Measurements from ENCODE around the gene ADAMTS15. TPM values are rescaled to one million over a fixed set of nuclear protein-coding genes. Genes with fewer than 3 reads are reported as not detected.
A peak's percentile ranks its signal among the peaks of the same experiment; 100 is the strongest.

ADAMTS15 gene
- total and polyA plus RNA-seq, 2 of the 4 experiments (the other 2 are of a cell fraction): 3.0 to 5.0 TPM

DNA sequence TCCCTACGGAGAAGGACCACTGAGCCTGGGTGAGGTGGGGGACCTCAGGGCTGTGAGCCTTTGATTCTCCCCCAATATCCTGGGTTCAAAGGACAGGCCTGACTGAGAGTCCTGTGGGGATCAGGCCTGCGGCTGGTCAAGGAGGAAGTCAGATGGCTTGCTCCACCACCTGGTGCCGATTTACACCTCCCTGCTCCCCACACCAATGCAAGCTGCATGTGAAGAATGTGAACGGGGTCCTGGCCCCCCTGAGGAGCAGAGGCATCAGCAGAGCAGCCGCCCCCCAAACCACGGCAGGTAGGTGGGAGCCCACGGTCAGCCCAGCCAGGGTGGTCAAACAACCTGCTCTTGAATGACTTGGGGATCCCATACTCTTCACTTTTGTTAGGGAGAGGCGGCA, 26.7 kb upstream of the ADAMTS15 start:
- in situ Hi-C loops (cut with MboI; ENCODE audit: low sequenced_read_pairs): loop anchor here (25.0 kb wide), 2 partner anchors 1466 to 1641 kb away; no protein-coding TSS in a partner anchor
- BruUV-seq (replicated peaks): no TSS peak
- Histone ChIP-seq H2BK5ac (ENCODE audit: low read depth, low read length, poor library complexity, severe bottlenecking) (no peak overlapping the region), H3K4me3 (ENCODE audit: insufficient read depth, low read depth, low read length) (no peak overlapping the region), H2AFZ (replicated peaks; ENCODE audit: low read length, poor library complexity) (no peak overlapping the region), H2BK120ac (ENCODE audit: low read depth, low read length) (peak overlapping the region; percentile 94), H3K79me1 (ENCODE audit: low read depth in 1 of 2, low read length in 2 of 2) (no peaks in the 10 kb centered on the region), H3K14ac (replicated peaks; ENCODE audit: low read depth, low read length) (peak overlapping the region; percentile 88; the same call in 1 of the 2 replicates), H3K9me1 (ENCODE audit: insufficient read depth, low read length) (peaks cover 13% of the 10 kb centered on the region), H3K18ac (ENCODE audit: low read depth, low read length) (peak overlapping the region; percentile 83), H3K36me3 (ENCODE audit: control insufficient read depth, insufficient read depth, low read length) (peaks cover 2% of the 10 kb centered on the region; the same call in 1 of the 2 replicates), H3K23ac (ENCODE audit: low read depth, low read length) (no peak overlapping the region), H3K9me3 (ENCODE audit: control insufficient read depth, insufficient read depth, low read length) (no peaks in the 10 kb centered on the region; the same call in 1 of the 2 replicates), H3K56ac (ENCODE audit: extremely low read depth, insufficient read depth, low read length) (no peak overlapping the region), H3K4ac (ENCODE audit: low read depth, low read length) (peak overlapping the region; percentile 90), H4K8ac (ENCODE audit: low read depth in 2 of 2, low read length in 2 of 2) (peak overlapping the region; percentile 27 to 67; a peak in 3 of 4 replicates), H2BK15ac (ENCODE audit: low read depth, low read length) (peak overlapping the region; percentile 63; the same call in 2 of the 3 replicates), H4K91ac (ENCODE audit: insufficient read depth, low read depth, low read length) (peak overlapping the region; percentile 78; the same call in 1 of the 2 replicates), H2BK20ac (ENCODE audit: low read depth, low read length) (peak overlapping the region; percentile 96), H4K20me1 (ENCODE audit: insufficient read depth, low read length) (no peaks in the 10 kb centered on the region), H3K27ac (ENCODE audit: insufficient read depth, low read length) (peak overlapping the region; percentile 93; the same call in 1 of the 2 replicates), H2AK5ac (ENCODE audit: low read depth, low read length) (peak overlapping the region; percentile 83), H3K4me1 (ENCODE audit: control insufficient read depth, insufficient read depth, low read length) (peaks cover 27% of the 10 kb centered on the region), H4K5ac (ENCODE audit: low read depth, low read length) (peak overlapping the region; percentile 74), H3K27me3 (ENCODE audit: control insufficient read depth, insufficient read depth, low read length) (peaks cover 30% of the 10 kb centered on the region), H3K4me2 (ENCODE audit: low read depth, low read length) (no peak overlapping the region), H3K9ac (ENCODE audit: low read depth, low read length) (peak overlapping the region; percentile 41; the same call in 1 of the 2 replicates), H2AK9ac (replicated peaks; ENCODE audit: low read depth, low read length, poor library complexity) (no peak overlapping the region)
- TF ChIP-seq NFE2L2 (IDR thresholded peaks at IDR 0.05; ENCODE audit: low read depth, low read length) (no peak), MAFK (IDR thresholded peaks at IDR 0.05; ENCODE audit: low read depth, low read length) (no peak), RAD21 (IDR thresholded peaks at IDR 0.05; ENCODE audit: low read length) (no peak), MXI1 (IDR thresholded peaks at IDR 0.05; ENCODE audit: borderline replicate concordance, low read depth, low read length) (no peak), BHLHE40 (IDR thresholded peaks at IDR 0.05; ENCODE audit: low read depth, low read length) (no peak), SMC3 (IDR thresholded peaks at IDR 0.05; ENCODE audit: low read depth, low read length) (no peak), POLR2A (IDR thresholded peaks at IDR 0.05; ENCODE audit: low read depth, low read length) (no peak), MAZ (IDR thresholded peaks at IDR 0.05; ENCODE audit: borderline replicate concordance, low read depth, low read length) (no peak), RFX5 (IDR thresholded peaks at IDR 0.05; ENCODE audit: low read depth, low read length) (no peak), CEBPB (IDR thresholded peaks at IDR 0.05; ENCODE audit: low read depth, low read length) (no peak), RCOR1 (IDR thresholded peaks at IDR 0.05; ENCODE audit: insufficient replicate concordance, low read length) (no peak), FOS (IDR thresholded peaks at IDR 0.05; ENCODE audit: low read depth, low read length) (no peak), CHD1 (IDR thresholded peaks at IDR 0.05; ENCODE audit: low read depth, low read length) (no peak)
- TF ChIP-seq, protein P1, sequence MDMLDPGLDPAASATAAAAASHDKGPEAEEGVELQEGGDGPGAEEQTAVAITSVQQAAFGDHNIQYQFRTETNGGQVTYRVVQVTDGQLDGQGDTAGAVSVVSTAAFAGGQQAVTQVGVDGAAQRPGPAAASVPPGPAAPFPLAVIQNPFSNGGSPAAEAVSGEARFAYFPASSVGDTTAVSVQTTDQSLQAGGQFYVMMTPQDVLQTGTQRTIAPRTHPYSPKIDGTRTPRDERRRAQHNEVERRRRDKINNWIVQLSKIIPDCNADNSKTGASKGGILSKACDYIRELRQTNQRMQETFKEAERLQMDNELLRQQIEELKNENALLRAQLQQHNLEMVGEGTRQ (IDR thresholded peaks at IDR 0.05; ENCODE audit: low read depth, low read length): no peak
- TF ChIP-seq, protein P2, sequence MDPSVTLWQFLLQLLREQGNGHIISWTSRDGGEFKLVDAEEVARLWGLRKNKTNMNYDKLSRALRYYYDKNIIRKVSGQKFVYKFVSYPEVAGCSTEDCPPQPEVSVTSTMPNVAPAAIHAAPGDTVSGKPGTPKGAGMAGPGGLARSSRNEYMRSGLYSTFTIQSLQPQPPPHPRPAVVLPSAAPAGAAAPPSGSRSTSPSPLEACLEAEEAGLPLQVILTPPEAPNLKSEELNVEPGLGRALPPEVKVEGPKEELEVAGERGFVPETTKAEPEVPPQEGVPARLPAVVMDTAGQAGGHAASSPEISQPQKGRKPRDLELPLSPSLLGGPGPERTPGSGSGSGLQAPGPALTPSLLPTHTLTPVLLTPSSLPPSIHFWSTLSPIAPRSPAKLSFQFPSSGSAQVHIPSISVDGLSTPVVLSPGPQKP (IDR thresholded peaks at IDR 0.05; ENCODE audit: borderline replicate concordance, low read depth, low read length): no peak
- TF ChIP-seq, protein P3, sequence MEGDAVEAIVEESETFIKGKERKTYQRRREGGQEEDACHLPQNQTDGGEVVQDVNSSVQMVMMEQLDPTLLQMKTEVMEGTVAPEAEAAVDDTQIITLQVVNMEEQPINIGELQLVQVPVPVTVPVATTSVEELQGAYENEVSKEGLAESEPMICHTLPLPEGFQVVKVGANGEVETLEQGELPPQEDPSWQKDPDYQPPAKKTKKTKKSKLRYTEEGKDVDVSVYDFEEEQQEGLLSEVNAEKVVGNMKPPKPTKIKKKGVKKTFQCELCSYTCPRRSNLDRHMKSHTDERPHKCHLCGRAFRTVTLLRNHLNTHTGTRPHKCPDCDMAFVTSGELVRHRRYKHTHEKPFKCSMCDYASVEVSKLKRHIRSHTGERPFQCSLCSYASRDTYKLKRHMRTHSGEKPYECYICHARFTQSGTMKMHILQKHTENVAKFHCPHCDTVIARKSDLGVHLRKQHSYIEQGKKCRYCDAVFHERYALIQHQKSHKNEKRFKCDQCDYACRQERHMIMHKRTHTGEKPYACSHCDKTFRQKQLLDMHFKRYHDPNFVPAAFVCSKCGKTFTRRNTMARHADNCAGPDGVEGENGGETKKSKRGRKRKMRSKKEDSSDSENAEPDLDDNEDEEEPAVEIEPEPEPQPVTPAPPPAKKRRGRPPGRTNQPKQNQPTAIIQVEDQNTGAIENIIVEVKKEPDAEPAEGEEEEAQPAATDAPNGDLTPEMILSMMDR (conservative IDR thresholded peaks at IDR 0.05; ENCODE audit: low read depth, low read length): no peak
- no peak for DNase-seq
- dilution Hi-C loops (cut with HindIII; ENCODE audit: low sequenced_read_pairs, unreplicated experiment): no loop called here
- no peak for ATAC-seq (ENCODE audit: low read depth)
- intact Hi-C loops (cut with micrococcal nuclease): loop anchor here (1.0 kb wide), 1 partner anchor 31 kb away; no protein-coding TSS in a partner anchor
- WGBS, 2 experiments (ENCODE audit: extremely low coverage in 2 of 2, insufficient read length in 1 of 2): 85% methylated on average over 4 of the region's 8 CpGs; no CpG with 5 or more reads in 1 of the 2 experiments
- CTCF ChIA-PET: interaction anchor here (1.0 kb wide), 1 partner anchor 31 kb away, joined by 4 read pairs; no protein-coding TSS in a partner anchor
- POLR2A ChIA-PET (ENCODE audit: unreplicated experiment): no interaction called here

Data from IMR-90 (cell line).